Colonic mucosa (tissue), 4 donors: ENCODE measurements around the gene EDN3. TPM values are rescaled to one million over a fixed set of nuclear protein-coding genes. Genes with fewer than 3 reads are reported as not detected.
A peak's percentile ranks its signal among the peaks of the same experiment; 100 is the strongest.

Experiments
- DNase-seq: peaks from one replicate; pipeline ENCODE4 v3.0.0-alpha.2; 2020
- H3K27ac ChIP-seq: fragments of 200-600 bp; one replicate; pipeline ENCODE4 v1.8.0; 2021
- H3K27me3 ChIP-seq: fragments of 200-600 bp; one replicate; pipeline ENCODE4 v1.8.0; 2021
- H3K36me3 ChIP-seq: fragments of 200-600 bp; one replicate; pipeline ENCODE4 v1.8.0; 2021
- H3K4me1 ChIP-seq: fragments of 200-600 bp; one replicate; pipeline ENCODE4 v1.8.0; 2021; ENCODE audit warnings: mild to moderate bottlenecking
- H3K4me3 ChIP-seq: fragments of 200-600 bp; one replicate; pipeline ENCODE4 v1.8.0; 2021
- H3K9ac ChIP-seq, 2 donors: one replicate each; pipeline ENCODE4 v1.7.0; 2013; ENCODE audit warnings: control low read depth in 2 of 2, low read depth in 2 of 2, low read length in 2 of 2
- H3K9me3 ChIP-seq: fragments of 200-600 bp; one replicate; pipeline ENCODE4 v1.8.0; 2021
- intact Hi-C: fragments of 100-400 bp; cut with DNase I; formaldehyde crosslinking; loops from one replicate; pipeline ENCODE4 v1.14.1; 2022
- total RNA-seq, 2 donors: library from RNA; stranded (reverse); fragmentation: NEBNext Ultra II Directional in 1 of 2; extraction: Animal tissue kit (Norgen Biotek cat#: 25700) in 1 of 2; gene quantifications; one replicate each; pipeline ENCODE4 v1.2.1, GENCODE V29; 2021
- TF ChIP-seq, protein P1 (sequence below): fragments of 200-600 bp; IDR thresholded peaks from one replicate; pipeline ENCODE4 v1.8.0; 2022; ENCODE audit warnings: antibody characterized with exemption, mild to moderate bottlenecking
- donor health status: healthy.
- donor health status: DM: no; HTN: no; CAD: no.
- donor health status: DM: no; HTN: no; CAD: no.

EDN3 gene
- total RNA-seq, 2 donors from 2014 or later = 11.7 to 28.8 TPM

DNA sequence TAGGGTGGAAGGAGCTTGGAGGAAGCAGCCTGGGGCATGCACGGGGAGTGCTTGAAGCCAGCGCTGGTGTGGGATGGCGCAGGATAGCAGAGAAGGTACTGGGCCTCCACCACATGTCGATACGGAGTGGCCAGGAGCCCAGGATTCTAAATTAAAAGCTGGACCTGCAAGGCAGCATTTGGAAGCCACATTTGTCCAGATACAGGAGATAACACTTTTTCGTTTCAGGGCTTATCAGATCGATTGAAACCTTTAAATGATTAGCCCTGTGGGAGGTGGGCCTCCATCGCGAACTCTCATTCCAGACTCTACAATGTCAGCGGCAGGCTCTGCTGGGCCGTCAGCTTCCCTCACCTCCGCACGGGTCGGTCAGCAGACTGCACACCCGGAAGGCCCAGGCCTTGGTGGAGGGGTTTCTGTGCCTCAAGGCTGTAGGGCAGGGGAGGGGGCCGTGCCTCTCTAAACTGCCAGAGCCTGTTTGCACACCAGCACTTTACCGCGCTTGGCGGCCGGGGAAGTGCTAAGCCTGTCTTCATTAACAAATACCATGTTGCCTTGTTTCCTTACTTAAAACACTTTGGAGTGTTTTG lies 17.9 kb downstream of the EDN3 start:
- Histone ChIP-seq H3K27me3 (no peaks in the 10 kb centered on the region), H3K27ac (peak overlapping the region; percentile 47), H3K36me3 (no peaks in the 10 kb centered on the region), H3K4me1 (no peaks in the 10 kb centered on the region), H3K4me3 (no peak overlapping the region), H3K9ac (no peak overlapping the region), H3K9me3 (no peaks in the 10 kb centered on the region)
- no peak for DNase-seq
- intact Hi-C loops = no loop called here
- TF ChIP-seq, protein P1, sequence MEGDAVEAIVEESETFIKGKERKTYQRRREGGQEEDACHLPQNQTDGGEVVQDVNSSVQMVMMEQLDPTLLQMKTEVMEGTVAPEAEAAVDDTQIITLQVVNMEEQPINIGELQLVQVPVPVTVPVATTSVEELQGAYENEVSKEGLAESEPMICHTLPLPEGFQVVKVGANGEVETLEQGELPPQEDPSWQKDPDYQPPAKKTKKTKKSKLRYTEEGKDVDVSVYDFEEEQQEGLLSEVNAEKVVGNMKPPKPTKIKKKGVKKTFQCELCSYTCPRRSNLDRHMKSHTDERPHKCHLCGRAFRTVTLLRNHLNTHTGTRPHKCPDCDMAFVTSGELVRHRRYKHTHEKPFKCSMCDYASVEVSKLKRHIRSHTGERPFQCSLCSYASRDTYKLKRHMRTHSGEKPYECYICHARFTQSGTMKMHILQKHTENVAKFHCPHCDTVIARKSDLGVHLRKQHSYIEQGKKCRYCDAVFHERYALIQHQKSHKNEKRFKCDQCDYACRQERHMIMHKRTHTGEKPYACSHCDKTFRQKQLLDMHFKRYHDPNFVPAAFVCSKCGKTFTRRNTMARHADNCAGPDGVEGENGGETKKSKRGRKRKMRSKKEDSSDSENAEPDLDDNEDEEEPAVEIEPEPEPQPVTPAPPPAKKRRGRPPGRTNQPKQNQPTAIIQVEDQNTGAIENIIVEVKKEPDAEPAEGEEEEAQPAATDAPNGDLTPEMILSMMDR = no peak

DNA sequence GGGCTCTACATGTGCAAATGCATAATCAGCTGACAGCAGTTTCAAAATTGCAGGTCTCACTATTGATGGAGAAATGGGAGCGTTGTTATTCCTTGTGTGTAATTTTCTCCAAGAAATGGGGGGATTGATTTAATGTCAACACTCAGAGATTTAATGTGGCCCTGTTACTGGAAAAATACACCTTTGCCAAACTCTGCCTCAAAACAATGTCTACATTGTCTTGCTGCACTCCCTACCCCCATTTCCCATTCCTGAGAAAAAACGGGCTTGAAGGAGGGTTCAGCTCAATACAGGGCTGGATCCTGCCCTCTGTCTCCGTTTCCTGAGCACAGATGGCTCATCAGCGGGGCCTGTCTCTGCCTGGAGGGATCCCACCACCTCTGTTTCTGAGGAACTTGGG lies 18.4 kb downstream of the EDN3 start:
- H3K36me3 ChIP-seq = no peaks in the 10 kb centered on the region
- TF ChIP-seq, protein P1 = no peak
- H3K4me1 ChIP-seq = no peaks in the 10 kb centered on the region

DNA sequence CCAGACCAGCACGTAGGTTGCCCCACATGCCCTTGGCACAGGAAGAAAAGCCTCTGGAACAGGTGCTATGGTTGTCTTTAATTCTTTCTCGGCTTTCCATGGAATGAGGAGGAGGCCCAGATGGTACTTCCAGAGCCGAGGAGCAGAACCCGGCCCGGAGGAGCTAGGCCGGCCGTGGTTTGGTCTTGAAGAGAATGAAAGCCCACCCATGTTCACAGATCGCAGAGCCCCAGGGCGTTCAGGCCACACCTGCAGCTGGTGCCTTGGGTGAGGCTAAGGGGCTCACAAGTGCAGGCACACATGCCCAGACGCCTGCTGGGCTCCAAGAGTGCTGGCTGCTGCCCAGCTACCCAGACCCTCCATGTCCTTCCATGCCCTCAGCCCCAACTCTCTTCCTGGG lies 20.0 kb downstream of the EDN3 start:
- no peak for DNase-seq
- Histone ChIP-seq H3K4me1 (no peaks in the 10 kb centered on the region), H3K9ac (no peak overlapping the region), H3K27me3 (no peaks in the 10 kb centered on the region), H3K9me3 (no peaks in the 10 kb centered on the region), H3K4me3 (no peak overlapping the region), H3K36me3 (no peaks in the 10 kb centered on the region), H3K27ac (no peak overlapping the region)
- intact Hi-C loops = no loop called here
- TF ChIP-seq, protein P1 = no peak

More for the DNA sequence above, 18.4 kb downstream of the EDN3 start:
- Histone ChIP-seq H3K27me3 (no peaks in the 10 kb centered on the region), H3K27ac (no peak overlapping the region), H3K4me3 (no peak overlapping the region), H3K9me3 (no peaks in the 10 kb centered on the region), H3K9ac (no peak overlapping the region)
- no peak for DNase-seq
- intact Hi-C loops = no loop called here

DNA sequence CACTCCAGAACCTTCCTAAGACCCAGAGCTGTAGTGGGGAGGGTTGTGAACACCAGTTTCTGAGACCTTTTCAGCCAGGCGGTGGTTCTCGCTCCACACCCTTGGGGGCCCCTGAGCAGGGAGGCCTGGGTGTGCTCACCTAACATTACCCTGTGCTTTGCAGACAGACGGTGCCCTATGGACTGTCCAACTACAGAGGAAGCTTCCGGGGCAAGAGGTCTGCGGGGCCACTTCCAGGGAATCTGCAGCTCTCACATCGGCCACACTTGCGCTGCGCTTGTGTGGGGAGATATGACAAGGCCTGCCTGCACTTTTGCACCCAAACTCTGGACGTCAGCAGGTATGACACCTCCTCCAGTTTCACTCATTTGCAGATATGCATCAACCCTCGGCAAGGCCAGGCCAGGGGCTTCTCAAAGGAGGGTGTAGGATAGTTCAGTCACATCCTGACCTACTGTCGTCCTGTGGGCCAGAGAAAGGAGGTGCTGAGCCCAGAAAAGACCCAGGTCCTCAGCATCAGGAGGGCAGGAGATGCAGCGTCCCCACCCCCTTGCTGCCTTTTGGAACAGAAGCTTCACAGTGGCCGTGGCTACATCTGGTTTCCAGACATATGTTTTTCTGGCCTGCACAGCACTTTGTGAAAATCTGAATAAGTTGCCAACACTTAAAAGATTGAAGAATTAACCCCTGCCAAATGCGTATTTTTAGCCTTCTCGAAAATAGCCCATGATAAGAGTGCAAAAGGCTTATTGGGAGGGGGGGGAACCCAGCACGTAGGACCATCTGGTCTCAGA lies 20.6 kb downstream of the EDN3 start:
- Histone ChIP-seq H3K4me1 (no peaks in the 10 kb centered on the region), H3K27ac (no peak overlapping the region), H3K27me3 (no peaks in the 10 kb centered on the region), H3K36me3 (no peaks in the 10 kb centered on the region), H3K9ac (no peak overlapping the region), H3K4me3 (no peak overlapping the region), H3K9me3 (no peaks in the 10 kb centered on the region)
- no peak for DNase-seq
- intact Hi-C loops = no loop called here
- TF ChIP-seq, protein P1 = no peak

DNA sequence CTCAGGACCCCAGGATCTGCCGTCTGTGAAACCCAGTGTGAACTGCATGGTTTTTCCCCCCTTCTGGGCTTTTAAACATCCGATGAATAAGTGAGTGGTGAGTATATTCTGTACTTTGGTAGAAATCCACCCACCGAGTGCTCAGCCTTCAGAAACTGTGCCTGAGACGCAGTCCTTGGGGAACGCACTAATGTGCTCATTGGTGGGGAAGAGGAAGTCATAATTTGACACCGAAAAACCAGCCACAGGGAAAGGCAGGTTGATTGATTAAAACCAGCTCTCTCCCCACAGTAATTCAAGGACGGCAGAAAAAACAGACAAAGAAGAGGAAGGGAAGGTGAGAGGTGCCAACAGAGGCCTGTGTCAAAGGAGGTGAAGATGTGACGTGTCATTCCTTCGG lies 21.7 kb downstream of the EDN3 start:
- DNase-seq = no peak
- H3K27me3 ChIP-seq = no peaks in the 10 kb centered on the region
- no peak overlapping the region for H3K9ac ChIP-seq
- H3K36me3 ChIP-seq = no peaks in the 10 kb centered on the region
- no peaks in the 10 kb centered on the region for H3K4me1 ChIP-seq
- TF ChIP-seq, protein P1 = no peak
- H3K27ac ChIP-seq = no peak overlapping the region
- no peak overlapping the region for H3K4me3 ChIP-seq
- intact Hi-C loops = no loop called here
- H3K9me3 ChIP-seq = no peaks in the 10 kb centered on the region
